H1 (cell line): ENCODE results near the gene ERC1. TPM values are rescaled to one million over a fixed set of nuclear protein-coding genes. Genes with fewer than 3 reads are reported as not detected.

Experiments
- CTCF ChIA-PET: fragments of 300-600 bp; sonication (Branson Sonifier 250); formaldehyde crosslinking; loops from one replicate; lab custom pipeline; 2021; ENCODE audit not compliant: partially characterized antibody; lab: Charles Lee
- POLR2A ChIA-PET: fragments of 300-600 bp; sonication (Branson Sonifier 250); formaldehyde crosslinking; loops from one replicate; lab custom pipeline; 2021; ENCODE audit warnings: inconsistent platforms; ENCODE audit not compliant: partially characterized antibody; lab: Charles Lee
- DNase-seq, 2 experiments: peaks; one replicate each; pipeline versions ENCODE4 v3.0.0 to v3.0.0-alpha.2; 2010 to 2022; ENCODE audit warnings: low spot score in 2 of 2, low read depth in 1 of 2, mixed read lengths in 1 of 2
- FAIRE-seq: peaks from 2 replicates; lab custom pipeline; 2011; peaks lifted over from hg19 to GRCh38; lab: Jason Lieb, UNC
- H2AFZ ChIP-seq: 2 replicates; pipeline ENCODE4 v1.8.1; 2012; ENCODE audit warnings: low read length, inconsistent platforms
- H2AK5ac ChIP-seq: 2 replicates; pipeline ENCODE4 v1.6.1; 2013; ENCODE audit warnings: low read depth, low read length
- H2BK120ac ChIP-seq: replicated peaks from 2 replicates; pipeline ENCODE3; 2013; ENCODE audit warnings: low read depth, low read length, inconsistent platforms
- H2BK12ac ChIP-seq: 2 replicates; pipeline ENCODE4 v1.6.1; 2013; ENCODE audit warnings: low read depth, low read length
- H2BK15ac ChIP-seq: 2 replicates; pipeline ENCODE4 v1.6.1; 2013; ENCODE audit warnings: low read length
- H2BK20ac ChIP-seq: 2 replicates; pipeline ENCODE4 v1.6.1; 2013; ENCODE audit warnings: low read length
- H2BK5ac ChIP-seq: 2 replicates; pipeline ENCODE4 v1.6.1; 2013; ENCODE audit warnings: low read depth, low read length
- H3K14ac ChIP-seq: 2 replicates; pipeline ENCODE4 v1.6.1; 2013; ENCODE audit warnings: inconsistent platforms; ENCODE audit not compliant: insufficient read length
- H3K18ac ChIP-seq: 2 replicates; pipeline ENCODE4 v1.6.1; 2013; ENCODE audit warnings: low read length; ENCODE audit errors: extremely low read depth
- H3K23ac ChIP-seq: 2 replicates; pipeline ENCODE4 v1.6.1; 2013; ENCODE audit warnings: inconsistent platforms; ENCODE audit not compliant: insufficient read length
- H3K23me2 ChIP-seq: 2 replicates; pipeline ENCODE4 v1.6.1; 2013; ENCODE audit warnings: low read depth, low read length
- H3K27ac ChIP-seq: 2 replicates; pipeline ENCODE4 v1.6.1; 2011; ENCODE audit warnings: low read depth, low read length, inconsistent platforms
- H3K27me3 ChIP-seq, 4 experiments: replicated peaks in 1 of 4; 1 replicate in 1 of 4; 2 replicates in 3 of 4; pipeline versions ENCODE4 v1.6.1 to v1.8.1; 2011 to 2013; ENCODE audit warnings: low read length in 3 of 4, mild to moderate bottlenecking in 3 of 4, inconsistent platforms in 2 of 4, mixed read lengths in 2 of 4, moderate library complexity in 1 of 4; ENCODE audit not compliant: control insufficient read depth in 3 of 4, insufficient read depth in 3 of 4; ENCODE audit errors: extremely low read depth in 1 of 4
- H3K36me3 ChIP-seq, 4 experiments: 2 replicates each; pipeline versions ENCODE4 v1.6.1 to v1.8.1; 2011 to 2013; ENCODE audit warnings: mild to moderate bottlenecking in 4 of 4, low read length in 3 of 4, moderate library complexity in 2 of 4, control low read depth in 1 of 4, inconsistent platforms in 1 of 4; ENCODE audit not compliant: insufficient read depth in 4 of 4, control insufficient read depth in 2 of 4
- H3K4ac ChIP-seq: replicated peaks from 2 replicates; pipeline ENCODE3; 2013; ENCODE audit warnings: low read length, low read depth, mixed read lengths, inconsistent platforms; ENCODE audit not compliant: insufficient read length
- H3K4me1 ChIP-seq, 4 experiments: replicated peaks in 1 of 4; 1 replicate in 1 of 4; 2 replicates in 3 of 4; pipeline versions ENCODE4 v1.6.1 to v1.8.1; 2011 to 2013; ENCODE audit warnings: low read length in 3 of 4, inconsistent platforms in 2 of 4, mixed read lengths in 1 of 4; ENCODE audit not compliant: insufficient read depth in 4 of 4, control insufficient read depth in 3 of 4
- H3K4me2 ChIP-seq, 2 experiments: 2 replicates each; pipeline versions ENCODE4 v1.6.1 to v1.8.1; 2011 to 2013; ENCODE audit warnings: low read depth in 2 of 2, low read length in 2 of 2, control low read depth in 1 of 2, inconsistent platforms in 1 of 2, mild to moderate bottlenecking in 1 of 2; ENCODE audit not compliant: insufficient read depth in 1 of 2
- H3K4me3 ChIP-seq, 4 experiments: fragments of 200-600, 300-600 bp in 1 of 4; sonication (generic), shearing (Covaris generic), sonication (Bioruptor Twin) in 1 of 4; 2 replicates each; pipeline versions ENCODE4 v1.5.1 to v1.8.1; 2011 to 2016; ENCODE audit warnings: low read length in 4 of 4, low read depth in 3 of 4, control low read depth in 2 of 4, inconsistent platforms in 2 of 4, mild to moderate bottlenecking in 2 of 4, mixed read lengths in 1 of 4, moderate library complexity in 1 of 4; ENCODE audit not compliant: insufficient read depth in 2 of 4; ENCODE audit errors: extremely low read depth in 1 of 4
- H3K56ac ChIP-seq: replicated peaks from 2 replicates; pipeline ENCODE3; 2013; ENCODE audit warnings: low read depth, mild to moderate bottlenecking, mixed read lengths, low read length, inconsistent platforms; ENCODE audit not compliant: insufficient read length
- H3K79me1 ChIP-seq: 2 replicates; pipeline ENCODE4 v1.6.1; 2013; ENCODE audit warnings: low read depth, low read length, control low read depth
- H3K79me2 ChIP-seq, 2 experiments: 2 replicates each; pipeline versions ENCODE4 v1.6.1 to v1.8.1; 2012 to 2013; ENCODE audit warnings: low read length in 2 of 2, mild to moderate bottlenecking in 2 of 2, inconsistent platforms in 1 of 2; ENCODE audit not compliant: insufficient read depth in 2 of 2, control insufficient read depth in 1 of 2
- H3K9ac ChIP-seq, 4 experiments: replicated peaks in 1 of 4; 1 replicate in 1 of 4; 2 replicates in 3 of 4; pipeline versions ENCODE4 v1.6.1 to v1.8.1; 2011 to 2013; ENCODE audit warnings: low read depth in 3 of 4, low read length in 3 of 4, control low read depth in 2 of 4, mild to moderate bottlenecking in 2 of 4, moderate library complexity in 2 of 4, inconsistent platforms in 1 of 4; ENCODE audit errors: extremely low read depth in 1 of 4
- H3K9me3 ChIP-seq, 2 experiments: 2 replicates each; pipeline versions ENCODE4 v1.6.1 to v1.8.1; 2012 to 2013; ENCODE audit warnings: mild to moderate bottlenecking in 2 of 2, moderate library complexity in 2 of 2, control low read depth in 1 of 2, inconsistent platforms in 1 of 2, low read depth in 1 of 2, low read length in 1 of 2, mixed read lengths in 1 of 2; ENCODE audit not compliant: insufficient read depth in 2 of 2
- H4K20me1 ChIP-seq, 2 experiments: replicated peaks in 1 of 2; 2 replicates each; pipeline versions ENCODE3 to v1.8.1; 2011 to 2013; ENCODE audit warnings: inconsistent platforms in 2 of 2, low read length in 2 of 2, mild to moderate bottlenecking in 1 of 2; ENCODE audit not compliant: insufficient read depth in 2 of 2, control insufficient read depth in 1 of 2
- H4K5ac ChIP-seq: 2 replicates; pipeline ENCODE4 v1.6.1; 2013; ENCODE audit warnings: low read length, low read depth, mixed read lengths, inconsistent platforms; ENCODE audit not compliant: insufficient read length
- H4K8ac ChIP-seq: 2 replicates; pipeline ENCODE4 v1.8.0; 2013; ENCODE audit warnings: mild to moderate bottlenecking, moderate library complexity, low read length, inconsistent platforms; ENCODE audit not compliant: insufficient read depth; ENCODE audit errors: extremely low read depth
- H4K91ac ChIP-seq: replicated peaks from 2 replicates; pipeline ENCODE3; 2013; ENCODE audit warnings: low read length, mixed read lengths, inconsistent platforms; ENCODE audit not compliant: insufficient read length
- ASH2L ChIP-seq: fragments of 200-600, 300-600 bp; sonication (generic); IDR thresholded peaks from one replicate; pipeline ENCODE4 v1.7.1; 2017; ENCODE audit warnings: low read length
- FOSL1 ChIP-seq: IDR thresholded peaks from 2 replicates; pipeline ENCODE4 v1.6.1; 2011; ENCODE audit warnings: mild to moderate bottlenecking, low read depth, low read length, moderate library complexity; ENCODE audit not compliant: insufficient read depth
- JUND ChIP-seq: IDR thresholded peaks from 2 replicates; pipeline ENCODE4 v1.6.1; 2011; ENCODE audit warnings: mild to moderate bottlenecking, improper control_type of control experiment, low read length
- PHF8 ChIP-seq: fragments of 200-600 bp; sonication (generic); conservative IDR thresholded peaks from 2 replicates; pipeline ENCODE4 v1.7.1; 2012; ENCODE audit warnings: low read depth, mild to moderate bottlenecking, inconsistent platforms, low read length, moderate library complexity
- RBBP5 ChIP-seq: IDR thresholded peaks from 2 replicates; pipeline ENCODE4 v1.7.1; 2012; ENCODE audit warnings: low read depth, mild to moderate bottlenecking, inconsistent platforms, low read length, moderate library complexity, borderline replicate concordance
- RFX5 ChIP-seq: IDR thresholded peaks from 2 replicates; pipeline ENCODE4 v1.6.1; 2011; ENCODE audit warnings: low read depth, low read length, improper control_type of control experiment, borderline replicate concordance
- SP1 ChIP-seq: IDR thresholded peaks from 2 replicates; pipeline ENCODE4 v1.6.1; 2011; ENCODE audit warnings: low read depth, low read length
- SP2 ChIP-seq: IDR thresholded peaks from 2 replicates; pipeline ENCODE4 v1.6.1; 2012; ENCODE audit warnings: mild to moderate bottlenecking, low read length, inconsistent platforms
- TAF1 ChIP-seq: IDR thresholded peaks from 2 replicates; pipeline ENCODE4 v1.6.1; 2011; ENCODE audit warnings: mild to moderate bottlenecking, low read depth, low read length
- TCF12 ChIP-seq: IDR thresholded peaks from 2 replicates; pipeline ENCODE4 v1.6.1; 2011; ENCODE audit warnings: low read depth, mild to moderate bottlenecking, low read length
- YY1 ChIP-seq: IDR thresholded peaks from 2 replicates; pipeline ENCODE4 v1.6.1; 2011; ENCODE audit warnings: low read depth, mild to moderate bottlenecking, low read length
- WGBS, 2 experiments: shearing (Covaris generic) in 1 of 2; methylation state at CpG; one replicate each; pipeline versions ENCODE4 v1.1.6 to v1.1.7; 2013 to 2015; ENCODE audit warnings: low lambda C conversion rate in 2 of 2, mixed read lengths in 2 of 2, inconsistent platforms in 1 of 2, low coverage in 1 of 2, missing lambda C conversion rate in 1 of 2; ENCODE audit not compliant: insufficient replicate concordance in 2 of 2, insufficient coverage in 1 of 2, insufficient read length in 1 of 2; ENCODE audit errors: extremely low coverage in 1 of 2, missing lambda C conversion rate in 1 of 2; 5-methylcytosine and 5-hydroxymethylcytosine counted together
- polyA plus RNA-seq, 7 experiments: library from polyadenylated mRNA; depleted of rRNA in 3 of 7; stranded (reverse) in 5 of 7; unstranded in 2 of 7; fragments of >200 nt in 5 of 7; fragments of 200-250 nt in 2 of 7; gene quantifications; 1 replicate in 5 of 7; 2 replicates in 1 of 7; 4 replicates in 1 of 7; pipeline versions ENCODE4 v1.2.1 to v1.2.3, GENCODE V29; 2011 to 2013; ENCODE audit warnings: missing spikeins in 2 of 7, mixed read lengths in 2 of 7
- total RNA-seq: library from RNA; stranded (reverse); fragmentation: NEBNext Ultra II Directional; extraction: Animal tissue kit (Norgen Biotek cat#: 25700); gene quantifications from 2 replicates; pipeline ENCODE4 v1.2.1, GENCODE V29; 2021

The ERC1 gene
- total and polyA plus RNA-seq, 2 of the 8 experiments (the other 6 are each of a cell fraction or from before 2014, with no cell fraction given) = 7.8 to 45.7 TPM

GRCh38 chr12:1373901-1374735 is 383.1 kb downstream of the ERC1 start:
- Histone ChIP-seq H4K5ac (no peak overlapping the region), H2BK120ac (no peak overlapping the region), H3K79me2 (no peaks in the 10 kb centered on the region), H3K23ac (no peak overlapping the region), H2BK5ac (no peak overlapping the region), H2AFZ (no peak overlapping the region), H3K4ac (no peak overlapping the region), H2BK12ac (no peak overlapping the region), H3K9me3 (no peaks in the 10 kb centered on the region), H4K8ac (no peak overlapping the region), H2BK15ac (no peak overlapping the region), H4K91ac (no peak overlapping the region), H3K79me1 (no peaks in the 10 kb centered on the region; the same call in 1 of the 2 replicates), H3K9ac (no peak overlapping the region), H3K4me3 (no peak overlapping the region), H3K18ac (no peak overlapping the region), H3K23me2 (no peaks in the 10 kb centered on the region), H3K27me3 (no peaks in the 10 kb centered on the region), H3K27ac (no peak overlapping the region), H3K4me2 (no peak overlapping the region), H3K4me1 (peaks cover 0 to 3% (median 1%) of the 10 kb centered on the region in 4 experiments; a peak in 2 of 7 replicates), H2AK5ac (no peak overlapping the region), H4K20me1 (no peaks in the 10 kb centered on the region), H3K56ac (no peak overlapping the region), H3K36me3 (peaks cover 0 to 4% (median 0%) of the 10 kb centered on the region in 4 experiments; a peak in 1 of 8 replicates), H2BK20ac (no peak overlapping the region), H3K14ac (no peak overlapping the region)
- 92% methylated on average over 8 of the region's 8 CpGs; no CpG with 5 or more reads in 1 of the 2 experiments for WGBS, 2 experiments
- ChIA-PET CTCF (no interaction called here), POLR2A (interaction anchor here (0.7 kb wide), 2 partner anchors 62 to 192 kb away, joined by 3 read pairs; no protein-coding TSS in a partner anchor)
- no peak for FAIRE-seq
- DNase-seq = no peak
- TF ChIP-seq ASH2L (no peak), SP1 (no peak), FOSL1 (no peak), RFX5 (no peak), TCF12 (no peak), RBBP5 (no peak), SP2 (no peak), YY1 (no peak), JUND (no peak), PHF8 (no peak), TAF1 (no peak)
